NCI-H1436 treated with DMSO at 0.1 percent for 48 hours (cell line): Measurements from ENCODE around the gene KLF6.

Source experiments
- DNase-seq: peaks from one replicate; lab custom pipeline; 2025; lab: John Stamatoyannopoulos, UW

Gene KLF6

DNA sequence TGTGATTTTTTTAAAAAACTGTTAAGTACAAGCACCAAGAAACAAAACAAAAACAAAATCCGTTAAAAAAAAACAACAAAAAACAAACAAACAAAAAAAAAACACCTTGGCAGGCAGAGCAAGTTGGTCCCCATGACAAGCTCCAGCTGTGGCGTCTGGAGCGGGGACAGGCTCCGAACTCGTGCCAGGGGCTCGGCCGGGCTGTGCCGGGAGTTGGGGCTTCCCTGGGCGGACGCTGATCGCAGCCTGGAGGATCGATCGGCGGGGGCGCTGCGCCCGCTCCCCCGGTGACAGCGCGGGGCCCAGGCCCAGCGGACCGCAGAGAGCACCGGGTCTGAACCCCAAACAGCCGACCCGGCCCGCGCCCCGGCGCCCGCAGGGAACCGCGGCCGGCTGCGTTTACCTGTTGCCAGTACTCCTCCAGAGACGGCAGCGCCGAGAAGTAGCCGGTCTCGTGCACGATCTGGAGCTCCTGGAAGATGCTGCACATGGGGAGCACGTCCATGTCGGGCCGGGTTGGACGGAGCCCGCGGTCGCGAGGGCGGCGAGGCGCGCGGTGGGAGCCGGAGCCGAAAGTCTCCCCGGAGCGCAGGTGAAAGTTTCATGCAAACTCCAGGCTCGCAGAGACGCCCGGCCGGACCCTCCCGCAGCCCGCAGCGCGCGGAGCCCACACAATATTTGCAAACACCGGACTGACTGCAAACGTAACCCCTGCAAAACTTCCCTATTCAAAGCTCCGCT, at the start of gene KLF6:
TSS of gene KLF6 (minus strand) at position 700 of the 741 bp plus-strand sequence. CDS start at position 505, 195 bp downstream.
- DNase-seq, result no peak

DNA sequence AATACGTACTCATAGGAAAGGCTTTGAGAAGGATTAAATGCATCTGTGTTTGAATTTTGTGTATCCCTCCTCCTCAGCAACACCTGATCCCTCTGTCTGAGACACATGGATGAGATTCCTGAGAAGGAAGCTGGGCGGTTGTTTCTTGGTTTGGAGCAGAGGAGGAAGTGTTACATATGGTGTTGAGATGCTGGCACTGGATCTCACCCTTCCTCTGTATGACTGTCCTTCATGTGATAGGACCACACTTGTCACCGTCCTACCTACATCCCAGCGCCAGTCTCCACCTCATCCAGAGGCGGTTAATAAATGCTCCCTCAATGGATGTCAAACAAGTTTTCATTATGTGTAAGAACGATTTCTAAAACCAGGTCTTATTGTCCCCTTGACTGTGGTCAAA, 49.4 kb upstream of the KLF6 start:
- DNase-seq, result no peak

GRCh38 chr10:3833046-3833445, 48.0 kb upstream of the KLF6 start:
- DNase-seq, result no peak

GRCh38 chr10:3832022-3832786, 47.2 kb upstream of the KLF6 start:
- DNase-seq, result no peak

DNA sequence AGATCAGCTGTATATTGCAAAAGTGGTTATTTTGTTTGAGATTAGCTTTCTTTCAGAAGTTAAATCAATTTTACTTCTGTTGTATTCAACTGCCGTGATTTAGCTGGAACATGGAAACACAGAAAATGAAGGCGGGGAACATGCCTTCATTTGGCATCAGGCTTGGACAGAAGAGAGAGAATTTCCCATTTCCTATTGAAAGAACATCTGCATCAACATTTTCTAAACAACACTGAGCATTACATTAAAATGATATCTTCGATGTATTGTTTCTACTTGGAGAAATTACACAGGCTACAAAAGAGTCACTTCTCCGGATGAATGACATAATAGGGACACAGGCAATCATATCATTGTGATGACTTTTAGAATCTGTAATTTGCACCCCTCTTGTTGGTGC, 46.6 kb upstream of the KLF6 start:
- DNase-seq, result no peak

DNA sequence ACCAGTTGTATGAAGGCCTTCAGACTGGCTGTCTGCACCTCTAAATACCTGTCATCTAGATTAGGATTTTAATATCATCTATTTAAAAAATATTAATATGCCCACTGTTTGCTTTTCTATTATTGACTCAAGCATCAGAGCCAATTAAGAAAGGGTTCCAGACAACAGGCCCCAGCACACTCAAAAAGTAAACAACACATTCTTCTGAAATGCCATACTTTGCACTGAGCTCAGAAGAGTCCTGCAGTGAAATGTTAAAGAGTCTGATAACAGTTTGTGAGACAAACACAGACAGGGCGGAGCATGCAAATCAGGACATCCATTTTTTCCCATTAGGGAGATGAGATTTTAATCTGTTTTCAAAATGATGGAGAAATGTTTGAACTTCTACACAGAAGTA, 45.9 kb upstream of the KLF6 start:
- no peak for DNase-seq

- DNase-seq, result no peak
Observed at GRCh38 chr10:3829156-3830050, 44.4 kb upstream of the KLF6 start.

DNA sequence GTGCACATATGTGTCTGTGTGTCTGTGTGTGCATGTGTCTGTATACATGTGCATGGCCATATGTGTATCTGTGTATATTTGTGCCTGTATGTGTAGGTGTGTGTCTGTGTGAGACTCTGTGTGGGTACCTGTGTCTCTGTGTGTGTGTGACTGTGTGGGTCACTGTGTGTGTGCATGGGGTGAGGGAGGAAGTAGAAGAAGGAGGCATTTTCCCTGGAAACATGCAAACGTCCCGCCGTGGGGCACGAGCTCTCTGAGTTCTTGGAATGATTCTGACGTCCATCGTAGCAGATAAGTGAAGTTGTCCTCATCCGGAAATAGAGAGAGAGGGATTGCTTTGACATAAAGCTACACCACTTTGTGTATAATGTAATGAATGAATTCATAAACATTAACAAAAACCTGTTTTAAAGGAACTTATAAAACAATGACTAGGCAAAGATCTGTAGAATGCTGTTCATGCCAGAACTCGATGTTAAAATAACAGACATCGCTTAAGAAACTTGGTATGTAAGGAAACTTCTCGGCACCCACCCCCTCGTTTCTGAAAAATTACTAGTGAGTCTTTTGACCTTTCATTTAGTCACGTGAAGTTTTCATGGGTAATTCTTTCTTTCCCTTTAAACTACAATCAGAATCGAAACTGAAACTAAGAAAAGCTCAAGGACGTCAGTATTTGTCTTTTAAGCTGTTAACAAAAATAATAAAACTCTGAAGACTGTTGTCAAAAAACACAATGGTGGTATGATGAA, 43.6 kb upstream of the KLF6 start:
- DNase-seq, result no peak

- DNase-seq, result no peak
Observed at GRCh38 chr10:3827768-3828403, 42.9 kb upstream of the KLF6 start.

DNA sequence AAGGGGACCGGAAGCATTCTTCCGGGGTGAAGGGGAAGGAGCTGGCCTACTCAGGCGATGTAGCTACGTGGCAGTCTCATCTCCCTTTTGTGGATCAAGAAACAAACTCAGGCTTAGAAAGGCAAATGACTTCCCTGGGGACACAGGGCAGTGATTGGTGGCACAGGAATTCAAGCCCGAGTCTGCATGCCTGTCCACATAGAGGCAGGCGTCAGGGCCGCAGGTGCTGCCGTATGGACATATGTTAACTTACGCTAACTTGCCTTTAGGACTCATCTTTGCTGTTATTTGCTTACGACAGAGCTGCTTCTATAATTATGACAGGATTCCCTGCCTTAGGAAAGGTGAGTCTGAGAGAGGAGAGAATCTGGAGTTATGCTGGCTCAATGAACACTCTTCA, 42.3 kb upstream of the KLF6 start:
- DNase-seq, result no peak

DNA sequence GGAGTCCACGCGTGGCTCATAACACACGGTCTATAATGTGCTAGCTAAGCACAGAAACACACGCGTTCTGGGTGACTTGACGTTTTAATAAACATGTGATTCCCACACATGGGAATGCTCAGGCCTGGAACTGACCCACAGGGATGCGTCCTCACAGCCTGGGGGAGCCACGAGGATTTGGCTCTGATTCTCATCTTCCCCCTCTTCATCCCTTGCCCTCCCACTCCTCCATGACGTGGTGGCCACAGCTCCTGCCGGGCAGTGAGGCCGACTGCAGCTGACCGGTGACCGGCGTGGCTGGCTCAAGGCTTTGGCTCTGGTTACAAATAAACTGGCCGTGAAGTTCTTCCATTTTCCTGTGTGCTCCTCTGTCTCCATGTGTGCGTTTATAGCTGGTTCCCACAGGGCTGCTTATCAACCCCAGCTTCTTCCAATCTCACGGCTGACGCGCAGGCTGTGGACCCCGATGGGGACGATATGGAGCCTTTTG, 40.9 kb upstream of the KLF6 start:
- DNase-seq, result no peak

GRCh38 chr10:3825244-3825643, 40.2 kb upstream of the KLF6 start:
- DNase-seq, result no peak

- no peak for DNase-seq
Observed at GRCh38 chr10:3822541-3823330, 37.7 kb upstream of the KLF6 start.

DNA sequence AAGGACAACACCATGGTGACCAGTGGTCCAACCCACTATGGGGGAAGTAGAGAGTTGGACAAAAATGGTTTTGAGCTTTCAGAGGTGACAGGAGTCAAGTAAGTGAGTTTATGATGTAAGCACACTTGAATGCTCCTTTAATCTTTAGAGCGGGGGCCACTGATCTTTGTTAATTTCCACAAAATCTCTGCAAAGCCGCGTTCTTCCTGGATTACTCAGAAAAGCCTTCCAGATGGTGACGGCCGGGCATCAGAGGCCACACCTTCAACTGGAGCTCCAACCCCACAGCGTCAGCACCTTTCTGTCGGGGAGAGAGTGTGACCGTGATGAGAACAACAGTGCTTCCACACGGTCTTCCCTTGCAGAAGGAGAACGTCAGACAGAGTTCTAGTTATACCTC, 35.2 kb upstream of the KLF6 start:
- no peak for DNase-seq

DNA sequence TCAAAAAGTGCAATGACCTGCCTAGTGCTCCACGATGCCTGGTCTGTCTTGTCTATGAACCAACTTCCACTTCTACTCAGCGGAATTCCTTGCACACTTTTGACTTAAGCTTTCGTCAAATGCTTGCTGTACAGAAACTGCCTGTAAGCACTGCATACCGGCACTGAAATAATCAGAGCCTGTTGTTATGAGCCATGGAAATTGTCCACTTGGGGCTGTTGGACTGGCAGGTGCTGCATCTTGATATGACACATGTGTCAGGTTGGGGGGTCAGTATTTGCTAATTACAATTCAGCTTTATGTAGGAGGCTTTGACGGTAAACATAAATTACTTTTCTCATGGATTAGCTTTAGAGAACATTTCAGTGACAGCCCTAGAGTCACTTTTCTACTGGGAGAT, 32.0 kb upstream of the KLF6 start:
- DNase-seq, result no peak

DNA sequence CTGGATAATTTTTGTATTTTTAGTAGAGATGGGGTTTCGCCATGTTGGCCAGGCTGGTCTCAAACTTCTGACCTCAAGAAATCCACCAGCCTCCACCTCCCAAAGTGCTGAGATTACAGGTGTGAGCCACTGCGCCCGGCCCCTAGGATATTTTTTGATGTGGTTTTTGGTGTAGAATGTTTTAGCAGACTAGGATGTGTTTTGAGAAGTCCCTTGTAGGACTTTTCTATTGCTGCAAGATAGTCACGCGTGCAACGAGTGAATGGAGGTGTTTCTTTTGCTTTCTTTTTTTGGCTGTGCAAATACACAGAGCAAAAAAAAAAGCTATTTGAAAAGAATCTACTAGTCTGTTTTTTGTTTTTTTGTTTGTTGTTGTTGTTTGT, 29.8 kb upstream of the KLF6 start:
- DNase-seq, result no peak

GRCh38 chr10:3813986-3814837, 29.2 kb upstream of the KLF6 start:
- DNase-seq, result no peak

DNA sequence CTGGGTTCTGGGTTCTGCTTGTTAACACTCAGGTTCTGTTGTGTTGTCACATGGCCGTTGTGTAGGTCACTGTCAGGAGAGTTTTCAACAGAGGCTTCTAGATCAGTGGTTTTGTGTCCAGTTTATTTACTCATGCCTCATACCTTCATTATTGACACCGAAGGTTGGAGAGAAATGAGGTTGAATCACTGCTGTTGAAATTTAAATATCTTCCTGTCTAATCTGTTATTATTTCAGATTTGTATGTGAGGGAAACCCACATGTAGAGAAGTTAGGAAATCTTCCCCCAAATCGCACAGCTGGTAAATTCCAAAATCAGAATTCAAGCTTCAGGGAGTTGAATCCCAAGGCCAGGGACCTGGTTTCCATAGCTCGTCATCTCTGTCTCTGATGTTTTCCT, 28.3 kb upstream of the KLF6 start:
- DNase-seq, result no peak

GRCh38 chr10:3812141-3812540, 27.1 kb upstream of the KLF6 start:
- no peak for DNase-seq
